Activated naive CD8-positive, alpha-beta T cell treated with anti-CD3 and anti-CD28 coated beads, Interleukin-2, amount 10 ng/mL, durations not matched to agents 7 days and 5 days (primary cell): ENCODE data around the gene MTHFSD. TPM values are rescaled to one million over a fixed set of nuclear protein-coding genes. Genes with fewer than 3 reads are reported as not detected.
A peak's percentile ranks its signal among the peaks of the same experiment; 100 is the strongest.

Experiments
- ATAC-seq: fragments of 150-1000 bp; cut with Tn5 transposase; one replicate; pipeline ENCODE4 v1.10.0; 2021; ENCODE audit warnings: low read depth, moderate library complexity
- POLR2A ChIA-PET: fragments of 350-600 bp; sonication (Branson Sonifier 250); formaldehyde crosslinking; loops from one replicate; lab custom pipeline; 2021; ENCODE audit warnings: antibody characterized with exemption; lab: Charles Lee
- DNase-seq: peaks from one replicate; pipeline ENCODE4 v3.0.0; 2021
- H3K27ac Mint-ChIP-seq: one replicate; pipeline ENCODE4 v1.8.0; 2022; ENCODE audit warnings: mild to moderate bottlenecking, mixed read lengths
- H3K27me3 Mint-ChIP-seq: one replicate; pipeline ENCODE4 v1.8.0; 2022; ENCODE audit warnings: mild to moderate bottlenecking, moderate library complexity, mixed read lengths
- H3K36me3 Mint-ChIP-seq: one replicate; pipeline ENCODE4 v1.8.0; 2021; ENCODE audit warnings: mild to moderate bottlenecking, mixed read lengths
- H3K4me1 Mint-ChIP-seq: one replicate; pipeline ENCODE4 v1.8.0; 2021; ENCODE audit warnings: mixed read lengths
- H3K4me3 Mint-ChIP-seq: one replicate; pipeline ENCODE4 v1.8.0; 2022; ENCODE audit warnings: mild to moderate bottlenecking, moderate library complexity, mixed read lengths
- H3K9me3 Mint-ChIP-seq: one replicate; pipeline ENCODE4 v1.8.0; 2021; ENCODE audit warnings: mixed read lengths
- total RNA-seq, 2 experiments: library from RNA; stranded (reverse); gene quantifications; one replicate each; pipeline ENCODE4 v1.2.3, GENCODE V29; 2021

MTHFSD gene
- total RNA-seq, 2 experiments from 2014 or later, result 33.2 to 34.6 TPM

DNA sequence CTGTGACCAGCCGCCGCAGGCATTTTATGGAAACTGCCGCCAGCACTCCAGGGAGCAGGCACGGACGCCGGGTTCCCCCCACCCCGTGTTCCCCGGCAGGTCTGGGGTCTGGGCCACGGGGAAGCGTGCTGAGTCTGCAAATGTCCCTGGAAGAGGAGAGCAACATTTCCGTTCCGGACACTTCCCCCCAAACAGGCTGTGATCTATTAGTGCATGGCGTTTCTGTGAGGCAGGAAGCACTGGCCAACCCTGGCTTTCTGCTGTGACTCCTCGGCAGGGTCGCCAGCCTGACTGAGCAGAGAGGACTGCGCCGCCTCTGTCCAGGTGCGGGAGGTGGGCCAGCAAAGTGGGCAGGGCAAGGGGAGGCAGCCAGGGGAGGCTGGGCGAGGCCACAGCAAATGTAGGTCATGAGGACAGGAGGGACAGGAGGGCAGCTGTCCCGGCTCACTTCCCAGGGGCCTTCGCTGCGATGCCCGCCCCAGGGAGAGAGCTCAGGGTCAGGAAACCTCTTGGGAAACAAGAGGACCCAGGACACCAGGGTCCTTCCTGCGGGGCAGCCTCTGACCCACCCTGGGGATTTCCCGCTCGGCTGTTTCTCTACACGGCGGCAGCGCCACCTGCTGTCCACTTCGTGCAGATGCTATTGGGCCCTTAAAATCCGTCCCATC is 35.3 kb downstream of the MTHFSD start:
- POLR2A ChIA-PET, result no interaction called here
- Mint-ChIP-seq H3K4me1 (peaks cover 3% of the 10 kb centered on the region), H3K27me3 (peaks cover 45% of the 10 kb centered on the region), H3K4me3 (no peak overlapping the region), H3K27ac (no peak overlapping the region), H3K9me3 (no peaks in the 10 kb centered on the region), H3K36me3 (no peaks in the 10 kb centered on the region)
- DNase-seq, result peak; percentile 66
- ATAC-seq, result no peak

DNA sequence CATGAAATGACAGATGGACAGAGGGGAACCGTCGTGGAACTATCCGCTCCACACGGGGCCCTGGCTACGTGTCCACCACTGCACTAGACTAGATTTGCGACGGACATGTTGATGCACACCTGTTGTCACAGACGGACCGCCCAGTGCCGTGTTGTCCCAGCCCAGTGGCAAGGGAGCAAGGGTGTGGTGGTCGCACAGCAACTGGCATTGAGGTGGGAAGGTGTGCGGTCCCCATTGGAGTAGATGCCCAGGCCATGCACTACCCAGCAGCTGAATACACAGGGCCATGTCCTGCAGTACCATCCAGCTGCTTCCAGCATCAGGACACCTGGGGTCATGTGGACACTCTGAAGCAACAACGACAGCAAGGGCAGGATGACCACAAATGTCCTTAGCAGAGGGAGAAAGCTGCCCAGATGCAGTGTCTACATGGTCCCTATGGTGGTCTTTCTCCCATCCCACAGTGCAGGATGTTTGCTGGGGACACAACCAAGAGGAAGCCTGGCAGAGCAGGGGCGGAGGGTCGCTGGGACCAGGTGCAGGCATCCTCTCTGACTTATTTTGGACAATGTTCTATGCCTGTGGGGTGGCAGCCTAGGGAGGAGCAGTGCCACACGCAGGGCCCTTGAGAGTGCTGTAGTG is 35.9 kb downstream of the MTHFSD start:
- no peak overlapping the region for H3K4me3 Mint-ChIP-seq
- no peak for DNase-seq
- POLR2A ChIA-PET, result no interaction called here
- peaks cover 51% of the 10 kb centered on the region for H3K27me3 Mint-ChIP-seq
- no peaks in the 10 kb centered on the region for H3K9me3 Mint-ChIP-seq
- ATAC-seq, result no peak
- no peak overlapping the region for H3K27ac Mint-ChIP-seq
- peaks cover 3% of the 10 kb centered on the region for H3K4me1 Mint-ChIP-seq
- H3K36me3 Mint-ChIP-seq, result no peaks in the 10 kb centered on the region

DNA sequence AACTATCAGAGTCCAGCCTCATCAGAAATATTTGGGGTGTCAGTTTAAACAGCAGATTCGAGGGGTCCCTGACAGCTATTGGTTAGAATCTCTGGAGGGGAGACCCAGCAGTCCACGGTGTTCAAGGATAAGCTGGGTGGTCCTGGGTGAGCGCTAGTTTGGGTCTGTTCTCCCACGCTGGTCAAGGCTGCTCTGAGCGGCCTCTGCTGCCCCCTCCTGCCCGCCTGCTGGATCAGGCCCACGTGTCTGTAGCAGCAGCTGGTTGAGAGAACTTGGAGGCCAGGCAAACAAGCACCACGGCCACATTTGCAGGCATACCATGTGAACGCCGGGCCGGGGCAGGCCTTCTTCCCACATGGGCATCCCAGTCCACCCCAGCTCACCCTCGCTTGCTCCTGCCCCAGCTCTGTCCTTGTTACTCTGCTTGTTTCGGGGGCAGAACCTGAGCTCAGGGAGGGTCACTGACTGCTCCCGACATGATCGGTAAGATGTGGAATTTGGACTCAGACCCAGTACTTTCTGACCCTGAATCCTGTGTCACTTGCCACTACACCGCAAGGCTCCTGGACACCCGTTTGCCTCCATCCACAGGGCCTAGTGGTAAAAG is 37.3 kb downstream of the MTHFSD start:
- H3K27me3 Mint-ChIP-seq, result peaks cover 62% of the 10 kb centered on the region
- H3K27ac Mint-ChIP-seq, result no peak overlapping the region
- H3K4me1 Mint-ChIP-seq, result peaks cover 4% of the 10 kb centered on the region
- ATAC-seq (no peak), DNase-seq (no peak)
- H3K4me3 Mint-ChIP-seq, result no peak overlapping the region
- H3K36me3 Mint-ChIP-seq, result no peaks in the 10 kb centered on the region
- H3K9me3 Mint-ChIP-seq, result no peaks in the 10 kb centered on the region
- POLR2A ChIA-PET, result no interaction called here

DNA sequence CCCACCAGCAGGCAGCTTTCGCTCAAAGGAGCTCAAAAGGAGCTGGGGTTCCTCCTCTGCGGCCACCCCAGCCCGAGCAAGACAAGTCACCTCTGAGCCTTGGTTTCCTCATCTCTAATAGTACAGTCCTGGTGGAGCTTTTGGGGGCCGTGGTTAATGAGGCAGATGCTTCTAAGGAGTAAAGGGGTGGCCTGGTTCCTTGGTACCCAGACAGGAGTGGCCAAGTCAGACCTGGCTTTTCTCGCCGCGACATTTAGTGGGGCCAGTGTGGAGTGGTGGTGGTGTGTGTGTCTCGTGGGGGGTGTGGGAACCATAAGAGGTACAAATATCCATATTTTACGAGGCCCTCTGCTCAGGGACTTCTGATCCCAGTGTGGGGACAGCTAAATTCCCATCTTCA is 38.0 kb downstream of the MTHFSD start:
- Mint-ChIP-seq H3K36me3 (no peaks in the 10 kb centered on the region), H3K27me3 (peaks cover 68% of the 10 kb centered on the region), H3K4me3 (no peak overlapping the region), H3K27ac (peak overlapping the region; percentile 60), H3K9me3 (no peaks in the 10 kb centered on the region), H3K4me1 (peaks cover 4% of the 10 kb centered on the region)
- POLR2A ChIA-PET, result no interaction called here
- ATAC-seq (no peak), DNase-seq (no peak)

DNA sequence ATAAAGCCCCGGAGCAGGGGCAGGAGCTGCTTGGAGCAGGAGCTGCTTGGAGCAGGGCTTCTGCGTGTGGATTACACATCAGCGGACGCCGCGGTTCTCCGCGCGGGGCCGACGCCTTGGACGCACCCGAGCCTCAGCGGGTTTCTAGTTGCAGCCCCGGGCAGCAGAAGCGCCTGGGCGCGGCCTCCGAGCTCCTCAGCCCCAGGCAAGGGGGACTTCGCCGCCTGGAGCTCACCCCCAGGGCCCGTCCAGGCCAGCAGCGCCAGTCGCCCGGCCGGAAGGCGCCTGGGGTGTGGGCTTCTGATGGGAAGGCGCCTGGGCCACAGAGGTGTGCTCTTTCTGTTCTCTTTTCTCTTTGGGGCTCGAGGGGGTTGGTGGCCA is 38.4 kb downstream of the MTHFSD start:
- POLR2A ChIA-PET, result no interaction called here
- DNase-seq (no peak), ATAC-seq (no peak)
- H3K4me1 Mint-ChIP-seq, result peaks cover 6% of the 10 kb centered on the region
- H3K4me3 Mint-ChIP-seq, result no peak overlapping the region
- no peaks in the 10 kb centered on the region for H3K36me3 Mint-ChIP-seq
- peaks cover 71% of the 10 kb centered on the region for H3K27me3 Mint-ChIP-seq
- H3K27ac Mint-ChIP-seq, result peak overlapping the region; percentile 60
- H3K9me3 Mint-ChIP-seq, result no peaks in the 10 kb centered on the region

DNA sequence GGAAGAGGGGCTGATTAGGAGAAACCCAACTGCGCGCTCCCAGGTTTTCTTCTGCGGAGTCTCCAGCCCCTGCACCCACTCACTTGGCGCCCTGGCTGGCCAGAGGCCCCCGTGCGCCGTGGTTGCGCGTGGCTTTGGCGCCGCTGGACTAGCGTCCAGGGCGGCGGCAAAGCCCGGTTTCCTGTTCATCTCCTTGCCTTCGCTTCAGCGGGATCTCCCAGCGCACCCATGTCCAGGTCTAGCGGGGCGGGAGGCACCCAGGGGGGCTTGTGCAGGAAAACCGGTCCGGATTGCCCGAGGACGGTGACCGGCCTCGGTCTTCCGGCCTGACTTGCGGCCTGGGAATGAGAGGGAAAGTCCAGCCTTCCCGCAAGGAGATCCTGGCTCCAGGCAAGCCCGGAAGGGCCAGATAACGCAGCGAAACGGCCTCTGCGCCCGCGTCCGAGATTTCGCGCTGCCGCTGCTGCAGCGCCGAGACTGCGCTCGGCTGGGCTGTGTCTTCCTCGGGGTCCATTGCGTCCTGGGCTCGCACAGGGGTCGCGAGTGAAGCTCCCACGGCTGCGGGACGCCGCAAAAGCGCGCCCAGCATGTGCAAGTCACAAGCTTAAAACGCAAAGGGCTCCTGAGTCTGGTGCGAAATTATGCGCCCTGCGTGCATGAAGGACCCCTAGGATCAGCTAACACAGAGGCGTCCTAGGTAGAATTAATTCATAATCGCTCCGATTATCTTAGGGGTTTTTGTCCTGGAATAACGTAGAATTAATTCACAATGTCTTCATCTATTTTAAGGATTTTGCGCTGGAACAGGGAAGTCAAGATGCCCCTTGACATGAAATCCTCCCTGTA is 39.0 kb downstream of the MTHFSD start:
- DNase-seq (no peak), ATAC-seq (no peak)
- peak overlapping the region; percentile 30 for H3K27ac Mint-ChIP-seq
- POLR2A ChIA-PET, result no interaction called here
- H3K9me3 Mint-ChIP-seq, result no peaks in the 10 kb centered on the region
- peaks cover 6% of the 10 kb centered on the region for H3K4me1 Mint-ChIP-seq
- no peaks in the 10 kb centered on the region for H3K36me3 Mint-ChIP-seq
- peaks cover 71% of the 10 kb centered on the region for H3K27me3 Mint-ChIP-seq
- no peak overlapping the region for H3K4me3 Mint-ChIP-seq

DNA sequence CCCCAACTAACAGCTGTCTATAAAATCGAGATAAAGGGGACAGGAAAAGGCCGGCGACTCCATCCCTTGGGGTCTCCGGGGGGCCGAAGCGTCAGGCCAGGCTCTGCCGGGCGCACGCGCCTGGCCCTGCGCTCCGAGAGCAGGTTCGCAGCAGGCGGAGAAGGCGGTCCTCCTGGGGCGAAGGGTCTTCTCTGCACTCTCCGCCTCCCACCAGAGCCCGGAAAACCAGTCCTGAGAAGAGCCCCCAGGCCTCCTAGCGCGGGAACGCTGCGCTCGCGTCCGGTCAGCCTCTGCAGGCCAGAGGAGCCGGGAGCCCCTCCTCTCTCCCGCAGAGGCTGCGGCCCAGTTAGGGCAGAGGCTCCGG is 39.6 kb downstream of the MTHFSD start:
- Mint-ChIP-seq H3K27me3 (peaks cover 75% of the 10 kb centered on the region), H3K4me1 (peaks cover 8% of the 10 kb centered on the region), H3K27ac (no peak overlapping the region), H3K4me3 (no peak overlapping the region), H3K9me3 (no peaks in the 10 kb centered on the region), H3K36me3 (no peaks in the 10 kb centered on the region)
- ATAC-seq, result no peak
- no peak for DNase-seq
- POLR2A ChIA-PET, result no interaction called here

DNA sequence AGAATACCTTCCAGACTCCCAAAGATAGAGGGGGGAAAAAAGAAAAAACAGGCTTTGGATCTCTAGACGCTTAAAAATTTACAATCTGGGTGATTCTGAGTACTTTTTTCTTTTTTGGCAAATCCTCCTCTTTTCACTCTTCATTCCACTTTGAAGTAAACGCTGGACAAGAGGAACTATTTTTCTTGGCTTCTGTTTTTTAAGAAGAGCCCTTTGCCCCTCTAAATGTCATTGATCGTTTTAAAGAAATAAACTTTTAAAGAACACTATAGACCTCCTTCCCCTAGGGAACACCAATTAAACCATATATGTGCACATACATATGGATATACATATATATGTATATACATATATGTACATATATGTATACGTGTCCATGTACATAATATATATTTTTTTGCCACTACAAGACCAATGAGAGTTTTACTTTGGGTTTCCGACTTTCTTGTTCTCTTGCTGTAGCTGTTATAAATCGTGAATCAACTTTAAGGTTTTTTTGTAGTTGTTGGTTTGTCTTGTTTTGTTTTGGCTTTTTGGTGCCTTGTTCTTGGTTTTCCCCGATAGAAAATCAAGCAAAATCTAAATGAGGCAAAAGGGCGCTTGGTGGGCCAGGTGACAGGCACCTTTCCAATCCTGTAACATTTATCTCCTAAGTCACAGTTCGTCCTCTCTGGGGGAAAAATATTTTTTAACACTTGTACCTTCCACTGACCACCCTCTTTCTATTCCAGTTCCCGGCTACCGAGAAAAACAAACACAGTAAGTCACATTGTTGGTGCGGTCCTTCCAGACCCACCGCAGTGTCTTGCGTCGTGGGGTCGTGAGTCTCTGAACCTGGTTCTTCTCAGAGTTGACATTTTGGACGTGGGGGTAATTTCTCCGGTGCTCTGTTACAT is 40.3 kb downstream of the MTHFSD start:
- peaks cover 7% of the 10 kb centered on the region for H3K4me1 Mint-ChIP-seq
- ATAC-seq (no peak), DNase-seq (no peak)
- no peak overlapping the region for H3K4me3 Mint-ChIP-seq
- H3K27ac Mint-ChIP-seq, result no peak overlapping the region
- POLR2A ChIA-PET, result no interaction called here
- H3K9me3 Mint-ChIP-seq, result no peaks in the 10 kb centered on the region
- H3K36me3 Mint-ChIP-seq, result no peaks in the 10 kb centered on the region
- H3K27me3 Mint-ChIP-seq, result peaks cover 75% of the 10 kb centered on the region

DNA sequence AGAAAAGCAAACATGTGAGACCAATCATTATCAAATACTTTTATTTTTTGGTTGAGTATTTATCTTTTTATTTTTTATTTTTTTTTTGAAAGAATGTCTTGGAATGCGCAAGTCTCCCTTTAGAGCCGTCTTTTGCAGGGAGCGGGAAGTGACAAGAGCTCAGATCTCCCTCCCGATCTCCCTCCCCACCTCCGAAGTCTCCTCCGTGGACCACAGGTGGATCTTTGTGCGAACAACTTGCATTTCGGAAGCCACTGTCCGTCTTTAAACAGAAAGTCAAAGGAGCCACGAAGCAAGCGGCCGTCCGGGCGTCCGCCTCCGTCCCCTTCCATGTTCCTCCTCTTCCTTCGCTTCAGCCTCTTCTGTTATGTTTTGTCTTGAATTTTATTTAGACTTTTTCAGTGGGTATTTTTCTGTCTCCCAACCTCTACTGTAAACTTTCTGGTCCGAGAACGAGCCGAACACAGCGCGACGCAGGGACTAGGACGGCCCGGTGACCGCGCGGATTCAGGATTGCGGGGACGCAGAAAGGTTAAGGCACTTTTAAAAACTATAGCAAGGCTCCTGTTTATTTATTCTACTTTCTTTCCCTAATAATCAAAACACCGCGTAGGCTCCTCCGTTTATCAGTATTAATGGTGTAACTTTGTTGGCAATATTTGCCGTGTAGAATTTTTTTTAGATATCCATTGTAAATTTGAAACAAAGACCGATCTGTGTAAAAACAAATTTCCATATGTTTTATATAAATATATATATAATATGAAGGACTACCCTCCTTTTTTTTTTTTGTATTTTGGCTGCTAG is 41.4 kb downstream of the MTHFSD start:
- no peak for DNase-seq
- Mint-ChIP-seq H3K9me3 (no peaks in the 10 kb centered on the region), H3K4me1 (peaks cover 9% of the 10 kb centered on the region), H3K27me3 (peaks cover 72% of the 10 kb centered on the region), H3K27ac (no peak overlapping the region), H3K36me3 (no peaks in the 10 kb centered on the region), H3K4me3 (no peak overlapping the region)
- ATAC-seq, result no peak
- POLR2A ChIA-PET, result no interaction called here

DNA sequence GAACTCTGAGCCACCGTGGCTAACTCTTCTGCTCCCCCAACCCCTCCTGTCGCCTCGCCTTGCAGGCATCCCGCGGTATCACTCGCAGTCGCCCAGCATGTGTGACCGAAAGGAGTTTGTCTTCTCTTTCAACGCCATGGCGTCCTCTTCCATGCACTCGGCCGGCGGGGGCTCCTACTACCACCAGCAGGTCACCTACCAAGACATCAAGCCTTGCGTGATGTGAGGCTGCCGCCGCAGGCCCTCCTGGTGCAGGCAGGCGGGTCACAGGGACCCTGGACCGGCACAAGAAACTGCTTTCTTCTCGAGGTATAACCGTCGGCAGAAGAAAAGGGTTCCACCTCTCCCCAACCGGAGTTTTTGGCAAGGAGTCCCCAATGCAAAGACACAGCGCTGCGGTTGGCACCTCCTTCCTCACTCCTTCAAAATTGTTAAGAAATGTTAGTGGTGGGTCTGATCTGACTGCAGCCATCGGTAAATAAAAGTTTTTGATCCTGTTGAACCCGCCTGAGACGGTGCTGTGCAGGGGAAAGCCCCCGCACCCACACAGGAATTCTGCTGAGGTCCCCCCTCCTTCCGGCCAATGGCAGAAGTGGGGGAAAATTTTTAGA is 42.1 kb downstream of the MTHFSD start:
- H3K27ac Mint-ChIP-seq, result no peak overlapping the region
- peaks cover 68% of the 10 kb centered on the region for H3K27me3 Mint-ChIP-seq
- POLR2A ChIA-PET, result no interaction called here
- no peak for DNase-seq
- ATAC-seq, result no peak
- H3K9me3 Mint-ChIP-seq, result no peaks in the 10 kb centered on the region
- no peaks in the 10 kb centered on the region for H3K36me3 Mint-ChIP-seq
- H3K4me1 Mint-ChIP-seq, result peaks cover 9% of the 10 kb centered on the region
- no peak overlapping the region for H3K4me3 Mint-ChIP-seq

DNA sequence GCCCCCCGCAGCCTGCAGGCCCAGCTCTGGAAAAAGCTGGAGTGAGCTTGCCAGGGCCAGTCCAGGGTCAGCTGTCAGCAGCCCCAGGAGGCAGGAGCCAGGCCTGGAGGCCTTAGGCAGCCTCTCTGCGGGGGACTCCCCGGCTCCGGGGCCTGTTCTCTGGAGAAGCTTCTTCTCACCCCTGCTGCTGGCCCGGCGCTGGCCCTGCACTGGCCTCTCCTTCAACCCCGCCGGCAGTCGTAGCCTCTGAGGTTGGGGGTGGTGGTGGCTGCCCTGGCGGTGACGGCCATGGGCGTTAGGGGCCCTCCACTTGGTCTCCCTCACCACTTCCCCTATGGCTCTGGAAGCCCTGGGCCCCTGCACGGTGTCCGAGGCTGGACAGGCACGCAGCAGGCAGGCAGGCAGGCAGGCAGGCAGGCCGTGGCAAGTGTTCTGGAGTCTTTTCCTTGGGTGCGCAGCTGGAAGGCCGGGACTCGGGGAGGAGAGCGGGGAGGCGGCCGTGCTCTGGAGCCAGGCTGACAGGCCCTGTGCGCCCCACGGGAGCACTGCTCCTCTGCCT is 42.7 kb downstream of the MTHFSD start:
- H3K27ac Mint-ChIP-seq, result no peak overlapping the region
- H3K9me3 Mint-ChIP-seq, result no peaks in the 10 kb centered on the region
- peaks cover 68% of the 10 kb centered on the region for H3K27me3 Mint-ChIP-seq
- H3K36me3 Mint-ChIP-seq, result no peaks in the 10 kb centered on the region
- POLR2A ChIA-PET, result no interaction called here
- ATAC-seq (no peak), DNase-seq (no peak)
- peaks cover 14% of the 10 kb centered on the region for H3K4me1 Mint-ChIP-seq
- no peak overlapping the region for H3K4me3 Mint-ChIP-seq
